Testis (tissue), 2 donors: ENCODE data around the gene ELAC2.

ENCODE experiments used
- CTCF ChIP-seq, 3 experiments: fragments of 450-650 bp in 2 of 3; fragments of 200-600 bp in 1 of 3; sonication (generic) in 1 of 3; IDR thresholded peaks; one replicate each; pipeline ENCODE4 v1.5.1; 2016 to 2019; ENCODE audit warnings: antibody characterized with exemption in 3 of 3, mild to moderate bottlenecking in 2 of 3, moderate library complexity in 1 of 3
- POLR2A ChIP-seq: fragments of 450-650 bp; IDR thresholded peaks from one replicate; pipeline ENCODE4 v1.6.1; 2017; ENCODE audit warnings: antibody characterized with exemption, mild to moderate bottlenecking, moderate library complexity

- peak; percentile 39 to 93 (median 81) for TF ChIP-seq CTCF (IDR thresholded peaks at IDR 0.05)
- TF ChIP-seq POLR2A: no peak
Measured at GRCh38 chr17:13024526-13025257, 6.9 kb upstream of the ELAC2 start.
